SK-MEL-5 (cell line): ENCODE measurements around the gene FERMT3. TPM values are rescaled to one million over a fixed set of nuclear protein-coding genes. Genes with fewer than 3 reads are reported as not detected.
A peak's percentile ranks its signal among the peaks of the same experiment; 100 is the strongest.
"Not testable (repeated sequence)": the region's sequence is repeated elsewhere in the genome, so short reads cannot be mapped to it uniquely, and the experiment has no call there.

Experiments used
- DNase-seq: peaks from one replicate; pipeline ENCODE4 v3.0.0-alpha.2; 2016; ENCODE audit warnings: low read depth, low spot score
- in situ Hi-C: cut with HindIII; loops from 2 replicates; pipeline ENCODE4 v1.10.0; 2016; ENCODE audit warnings: low sequenced_read_pairs, high pct_unique_total_duplicates, low pct_unique_long_range_greater_than_20kb
- total RNA-seq: library from RNA; depleted of rRNA; stranded (reverse); fragments of >200 nt; shearing (Covaris generic); gene quantifications from 2 replicates; pipeline ENCODE4 v1.2.3, GENCODE V29; 2014

Gene FERMT3
- total RNA-seq, 1 experiment from 2014 or later = 0.13 TPM

GRCh38 chr11:64241241-64241490, 34.6 kb downstream of the FERMT3 start:
- in situ Hi-C loops = no loop called here
- peak; percentile 97 for DNase-seq

GRCh38 chr11:64241491-64242374, 35.2 kb downstream of the FERMT3 start:
- DNase-seq = no peak
- in situ Hi-C loops = no loop called here

DNA sequence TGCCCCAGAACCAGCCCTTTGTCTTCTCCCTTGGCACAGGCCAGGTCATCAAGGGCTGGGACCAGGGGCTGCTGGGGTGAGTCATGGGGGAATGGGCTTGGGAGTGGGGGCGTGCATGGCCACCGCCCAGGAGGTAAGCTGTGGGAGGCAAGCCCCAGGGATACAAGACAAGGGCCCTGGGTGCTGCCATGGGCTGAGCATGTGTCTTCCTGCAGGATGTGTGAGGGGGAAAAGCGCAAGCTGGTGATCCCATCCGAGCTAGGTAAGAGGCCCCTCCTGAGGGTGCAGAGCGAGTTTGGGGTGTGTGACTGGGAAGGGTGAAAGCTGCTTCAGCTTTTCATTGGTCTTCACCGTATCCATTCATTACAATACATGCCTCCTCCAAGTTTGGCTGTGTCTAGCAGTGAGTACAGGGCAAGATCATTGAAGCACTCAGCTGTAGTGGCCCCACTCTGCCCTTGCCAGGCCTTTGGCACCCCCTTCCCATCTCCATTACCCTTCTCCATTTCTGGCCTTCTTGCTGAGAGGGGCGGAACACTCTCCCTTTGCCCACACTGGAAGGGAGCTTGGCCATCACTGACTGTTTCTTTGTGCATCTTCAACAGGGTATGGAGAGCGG, 36.8 kb downstream of the FERMT3 start:
- in situ Hi-C loops = no loop called here
- no peak for DNase-seq

DNA sequence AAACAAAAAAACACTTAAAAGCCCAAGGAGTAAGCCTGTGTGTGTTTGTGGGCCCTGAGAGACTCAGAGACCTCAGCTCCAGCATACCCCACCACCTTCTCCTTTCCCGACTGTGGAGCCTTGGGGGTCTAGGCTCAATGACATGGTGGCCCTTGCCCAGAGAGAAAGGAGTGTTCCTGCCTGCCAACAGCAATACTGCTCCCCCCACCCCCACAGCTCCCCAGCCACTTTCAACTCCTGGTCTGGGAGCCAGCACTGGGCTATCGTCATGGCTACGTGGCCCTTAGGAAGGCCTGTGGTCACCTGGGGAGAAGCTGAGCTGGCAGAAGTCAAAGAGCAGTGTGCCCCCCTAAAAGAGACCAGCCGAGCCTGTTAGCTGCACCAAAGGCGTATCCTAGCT, 37.6 kb downstream of the FERMT3 start:
- in situ Hi-C loops = no loop called here

DNA sequence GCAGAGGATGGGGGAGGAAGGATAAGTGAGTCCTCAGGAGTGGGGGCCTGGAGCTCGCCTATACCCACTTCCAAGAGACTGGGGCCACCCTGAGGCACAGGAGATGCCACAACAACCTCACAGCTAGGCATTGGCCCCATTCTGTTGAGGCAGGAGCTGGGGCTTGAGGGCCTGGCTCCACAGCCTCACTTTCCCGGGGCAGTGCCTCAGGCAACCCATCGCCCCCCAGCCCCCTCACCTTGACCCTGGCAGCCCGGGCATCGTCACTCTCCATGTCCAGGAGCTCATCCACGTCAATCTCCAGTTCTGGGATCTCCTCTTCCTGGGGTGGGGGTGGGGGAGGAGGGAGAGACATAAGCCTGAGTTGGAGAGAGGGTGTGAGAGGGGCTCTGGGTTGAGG, 38.4 kb downstream of the FERMT3 start:
- no peak for DNase-seq
- in situ Hi-C loops = no loop called here

More for the DNA sequence above, 37.6 kb downstream of the FERMT3 start:
- DNase-seq = no peak

DNA sequence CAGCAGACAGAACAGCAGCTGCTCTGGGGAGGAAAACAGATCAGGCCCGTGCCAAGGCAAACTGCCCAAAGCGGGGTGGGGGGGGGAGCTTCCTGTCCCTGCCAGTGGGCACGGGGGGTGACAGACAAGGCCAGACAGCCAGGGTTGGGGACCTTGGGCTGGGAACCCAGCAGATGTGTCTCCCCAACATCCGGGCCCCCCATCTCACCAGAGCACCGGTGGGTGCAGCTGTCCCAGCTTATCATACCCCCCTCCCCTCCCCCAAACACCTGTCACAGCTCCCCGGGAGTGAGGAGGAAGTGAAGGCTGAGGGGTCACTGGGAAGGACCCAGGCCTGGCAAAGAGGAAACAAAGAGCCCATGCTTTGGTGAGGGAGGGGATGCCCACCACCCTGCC, 38.9 kb downstream of the FERMT3 start:
- no peak for DNase-seq

DNA sequence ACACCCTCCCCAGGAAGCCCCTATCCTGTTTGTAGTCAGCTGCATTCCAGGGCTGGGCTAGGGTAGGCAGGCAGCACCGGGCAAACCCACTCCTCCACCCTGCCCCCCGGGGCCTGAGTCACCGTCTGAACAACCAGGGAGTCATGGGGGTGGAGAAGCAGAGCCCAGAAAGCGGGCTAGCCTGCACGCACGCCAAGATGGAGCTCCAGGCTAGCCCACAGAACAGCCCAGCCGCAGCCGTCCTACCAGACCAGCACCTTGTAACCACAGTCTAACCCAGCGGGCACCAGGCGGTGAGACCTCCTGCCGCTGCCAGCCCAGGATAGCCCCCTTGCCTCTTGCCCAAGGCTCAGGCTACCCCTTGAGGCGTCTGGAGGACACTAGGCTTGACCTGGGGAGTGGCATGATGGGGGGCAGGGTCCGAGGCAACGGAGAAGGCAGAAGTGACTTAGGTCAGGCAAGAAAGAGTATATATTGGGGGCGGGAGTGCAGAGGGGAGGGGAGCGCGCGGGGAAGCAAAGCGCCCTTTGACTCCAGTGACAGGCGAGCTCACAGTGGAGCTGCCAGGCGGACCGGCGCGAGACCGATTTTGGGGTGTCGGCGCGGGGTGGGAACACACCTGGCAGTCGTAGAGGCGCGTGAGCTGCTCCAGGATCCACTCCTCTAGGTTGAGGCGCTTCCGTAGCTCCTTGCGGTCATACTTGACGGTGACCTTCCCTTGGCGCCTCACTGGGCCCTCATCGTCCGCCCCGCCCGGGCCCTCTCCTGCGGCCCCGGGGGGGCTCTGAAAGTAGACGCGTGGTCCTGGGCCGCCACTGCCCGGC, 39.5 kb downstream of the FERMT3 start:
- in situ Hi-C loops = no loop called here
- DNase-seq = peak; percentile 63

More for the DNA sequence above, 38.9 kb downstream of the FERMT3 start:
- in situ Hi-C loops = no loop called here

- in situ Hi-C loops = not testable (repeated sequence)
Measured at GRCh38 chr11:64246621-64246870, 40.0 kb downstream of the FERMT3 start.

DNA sequence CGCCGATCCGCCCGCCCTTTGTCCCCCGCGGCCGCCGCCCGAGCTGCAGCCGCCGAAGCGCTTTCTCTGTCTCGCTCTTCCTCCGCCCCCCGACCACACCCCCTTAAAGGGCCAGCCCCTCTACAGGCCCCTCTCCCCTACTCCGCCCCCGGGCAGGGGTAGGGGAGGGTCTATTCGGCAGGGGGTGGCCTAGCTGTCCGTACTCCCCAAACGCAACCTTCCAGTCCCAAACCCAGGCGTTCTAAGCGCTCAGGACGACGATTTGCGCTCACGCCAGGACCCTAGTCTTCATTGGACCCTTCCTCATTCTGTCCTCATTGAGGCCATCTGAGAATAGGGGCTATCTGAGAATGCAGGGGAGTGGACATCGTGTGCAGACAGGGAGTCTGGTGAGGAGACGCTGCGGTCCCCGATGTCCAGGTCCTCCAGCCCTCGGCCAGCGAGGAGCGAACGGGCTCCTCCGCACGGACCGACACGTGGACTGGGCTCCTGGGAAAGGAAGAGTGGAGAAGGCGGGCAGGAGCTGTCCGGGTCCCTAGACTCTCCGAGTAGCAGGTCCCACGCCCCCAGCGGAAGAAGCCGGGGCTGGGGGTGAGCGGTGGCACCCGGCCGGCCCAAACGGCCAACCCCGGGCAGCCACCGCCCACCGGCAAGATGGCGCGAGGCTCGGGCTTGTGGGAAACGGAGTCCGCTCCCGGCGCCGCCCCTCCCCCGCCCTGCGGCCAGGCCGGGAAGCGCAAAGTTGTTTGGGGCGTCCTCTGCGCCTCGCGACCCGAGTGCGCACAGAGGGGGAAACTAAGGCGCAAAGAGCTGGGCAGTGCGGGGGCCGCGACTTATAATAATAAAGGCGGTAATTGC, 40.6 kb downstream of the FERMT3 start, which contains the start of gene PPP1R14B:
Gene PPP1R14B (minus strand): TSS at position 73 of the 858 bp plus-strand sequence. CDS start 270 bp downstream, outside the sequence.
- DNase-seq = peak; percentile 76
- in situ Hi-C loops = no loop called here

More at GRCh38 chr11:64246621-64246870, 40.0 kb downstream of the FERMT3 start:
- not testable (repeated sequence) for DNase-seq

DNA sequence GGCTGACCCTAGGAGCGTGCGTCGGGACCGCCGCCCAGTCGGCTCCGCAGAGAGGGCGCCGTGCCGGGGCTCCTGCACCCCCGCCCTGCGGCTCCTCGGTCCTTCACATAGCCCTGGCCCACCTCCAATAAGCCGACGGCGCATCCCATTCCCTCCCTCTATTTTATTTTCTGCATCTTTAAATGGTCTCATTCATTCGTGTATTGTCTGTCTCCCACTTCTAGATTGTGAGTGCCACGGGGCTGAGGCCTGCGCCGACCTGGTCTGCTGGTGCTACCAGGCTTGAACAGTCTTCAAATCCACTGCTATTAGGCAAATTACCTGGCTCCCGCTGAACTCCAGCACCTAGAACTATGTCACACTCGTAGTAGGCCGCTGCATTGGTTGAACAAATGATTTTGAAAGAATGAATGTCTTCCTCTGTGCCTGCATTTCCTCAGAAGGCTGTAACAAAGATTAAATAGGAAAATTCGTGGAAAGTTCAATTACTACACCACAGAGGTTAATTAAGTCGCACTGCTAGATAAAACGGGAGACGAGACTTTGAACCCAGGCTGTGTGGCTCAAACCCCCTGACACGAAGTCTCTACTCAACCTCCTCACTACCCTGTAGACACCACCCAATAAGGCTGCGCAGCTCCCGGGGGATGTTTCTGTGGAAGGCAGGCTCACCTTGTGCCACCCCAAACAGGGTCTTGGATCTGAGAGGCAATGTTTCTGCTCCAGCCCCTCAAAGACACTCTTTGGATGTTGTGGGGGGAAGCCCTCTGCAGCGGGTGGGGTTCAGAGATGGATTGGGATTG, 41.4 kb downstream of the FERMT3 start:
- DNase-seq = no peak
- in situ Hi-C loops = no loop called here

GRCh38 chr11:64248578-64248977, 42.1 kb downstream of the FERMT3 start:
- DNase-seq = no peak
- in situ Hi-C loops = no loop called here

DNA sequence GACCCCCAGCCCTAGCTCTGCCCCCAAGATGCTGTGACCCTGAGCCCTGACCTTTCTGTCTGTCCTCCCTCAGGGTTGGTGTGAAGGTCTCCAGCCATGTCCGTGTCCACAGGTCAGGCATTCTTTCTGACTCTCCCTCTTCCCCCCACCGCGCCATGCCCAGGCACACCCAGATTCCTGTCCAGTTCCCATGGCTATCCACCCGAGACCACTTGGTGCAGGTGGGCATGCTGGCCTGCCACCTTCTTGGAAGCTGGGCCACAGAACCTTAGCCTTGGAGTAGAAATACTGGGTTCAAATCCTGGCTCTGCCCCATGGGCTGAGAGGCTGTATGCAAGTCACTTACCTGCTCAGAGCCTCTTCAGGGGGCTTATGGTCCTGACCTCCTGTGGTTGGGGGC, 42.5 kb downstream of the FERMT3 start:
- in situ Hi-C loops = no loop called here
- no peak for DNase-seq

DNA sequence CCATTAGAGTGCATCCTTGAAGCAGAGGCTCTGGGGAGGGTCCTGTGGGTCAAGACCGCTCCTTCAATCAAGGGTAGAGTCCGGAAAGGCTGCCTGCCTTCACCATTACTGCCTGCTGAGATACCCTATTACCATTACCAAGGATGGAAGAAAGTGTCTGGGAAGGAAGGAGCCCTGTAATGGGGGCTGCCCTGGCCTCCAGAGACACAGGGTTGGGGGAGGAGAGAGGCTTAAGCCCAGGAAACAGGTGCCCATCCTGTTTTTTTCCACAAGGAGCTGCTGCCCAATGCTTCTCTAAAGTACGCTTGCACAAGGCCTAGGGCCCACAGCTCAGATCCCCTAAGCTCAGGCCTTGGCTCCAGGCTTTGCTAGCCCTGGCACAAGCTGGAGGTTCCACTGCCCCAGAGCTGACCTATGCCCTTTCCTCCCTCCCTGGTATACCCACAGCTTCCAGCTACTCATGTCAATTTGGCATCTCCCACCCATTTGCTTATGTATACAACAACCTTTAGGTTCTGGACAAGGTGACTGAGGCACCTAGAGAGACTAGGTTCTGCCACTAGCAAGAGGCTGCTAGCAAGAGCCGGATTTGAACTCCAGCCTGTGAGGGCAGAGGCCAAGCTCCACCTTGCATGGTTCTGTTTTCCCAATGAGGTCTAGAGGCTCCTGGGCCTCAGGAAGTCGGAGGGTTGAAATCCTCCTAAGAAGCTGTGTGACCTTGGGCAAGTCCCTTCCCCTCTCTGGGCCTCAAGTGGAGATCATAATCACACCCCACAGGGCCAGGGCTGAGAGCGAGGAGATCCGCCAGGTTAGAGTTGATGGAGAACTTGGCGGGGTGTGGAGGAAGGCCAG, 43.3 kb downstream of the FERMT3 start:
- in situ Hi-C loops = no loop called here
- DNase-seq = no peak

DNA sequence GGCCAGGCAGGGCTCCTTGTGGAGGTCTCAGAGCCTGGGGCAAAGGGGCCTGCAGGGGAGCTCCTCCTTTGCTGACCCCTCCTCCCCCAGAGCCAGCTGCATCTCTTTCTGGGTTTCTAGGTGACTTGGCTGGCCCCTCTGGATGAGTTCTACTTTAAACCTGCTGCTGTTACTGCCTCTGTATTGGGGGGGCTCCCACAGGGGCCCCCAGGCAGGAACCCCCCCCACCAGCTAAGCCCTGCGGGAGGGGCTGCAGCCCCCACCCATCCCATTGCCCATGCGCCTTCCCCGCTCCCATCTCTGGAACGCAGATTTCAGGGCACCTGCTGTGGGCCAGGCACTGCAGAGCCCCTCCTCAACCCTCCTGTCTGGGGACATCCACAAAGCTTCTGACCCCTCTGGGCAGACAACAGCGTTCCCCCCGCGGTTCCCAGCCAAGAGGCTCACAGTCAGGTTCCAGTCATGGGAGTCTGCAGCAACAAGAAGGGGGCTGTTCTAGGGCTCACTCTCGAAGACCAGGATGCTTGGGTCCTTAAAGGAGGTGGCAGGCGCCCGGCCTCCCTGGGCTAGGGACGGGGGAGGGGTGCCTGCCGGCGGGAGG, 44.0 kb downstream of the FERMT3 start:
- no peak for DNase-seq
- in situ Hi-C loops = no loop called here

- no peak for DNase-seq
- in situ Hi-C loops = no loop called here
Measured at GRCh38 chr11:64251016-64251752, 44.7 kb downstream of the FERMT3 start, which contains the start of gene PLCB3. PLCB3 (plus strand) TSS chr11:64251530; CDS start chr11:64251650, 120 bp downstream.
